Suprapubic skin (tissue), 4 donors: Measurements from ENCODE around the gene LGALS4.

Experiments
- CTCF ChIP-seq, 2 donors: fragments of 200-600 bp in 1 of 2; fragments of 450-650 bp in 1 of 2; sonication (generic) in 1 of 2; IDR thresholded peaks; one replicate each; pipeline ENCODE4 v1.5.1; 2016 to 2019; ENCODE audit warnings: antibody characterized with exemption in 2 of 2, mild to moderate bottlenecking in 1 of 2, moderate library complexity in 1 of 2
- EP300 ChIP-seq: sonication (generic); formaldehyde crosslinking; IDR thresholded peaks from one replicate; pipeline ENCODE4 v1.6.1; 2017; ENCODE audit warnings: antibody characterized with exemption
- POLR2A ChIP-seq, 2 donors: fragments of 450-650 bp; IDR thresholded peaks; one replicate each; pipeline ENCODE4 v1.6.1; 2017; ENCODE audit warnings: antibody characterized with exemption in 2 of 2, mild to moderate bottlenecking in 2 of 2, moderate library complexity in 2 of 2
- POLR2AphosphoS5 ChIP-seq, 3 donors: sonication (generic); formaldehyde crosslinking; IDR thresholded peaks; one replicate each; pipeline ENCODE4 v1.6.1; 2017; ENCODE audit warnings: antibody characterized with exemption in 3 of 3

GRCh38 chr19:38838208-38838985, 25.7 kb upstream of the LGALS4 start:
- TF ChIP-seq CTCF (IDR thresholded peaks at IDR 0.05): peak in 1 of 2 donors; percentile 13
- no peak for TF ChIP-seq POLR2A (IDR thresholded peaks at IDR 0.05)
- peak in 2 of 3 donors; percentile 41 to 53 for TF ChIP-seq POLR2AphosphoS5 (IDR thresholded peaks at IDR 0.05)
- TF ChIP-seq EP300: no peak
